ENCODE measurements around the gene RGS5. TPM values are rescaled to one million over a fixed set of nuclear protein-coding genes. Genes with fewer than 3 reads are reported as not detected.

The RGS5 gene
- polyA plus RNA-seq, 1 of the 3 experiments (the other 2 are of a cell fraction): 260 TPM

- no peak overlapping the region for H3K4me2 ChIP-seq
- WGBS (ENCODE audit: low lambda C conversion rate): 61% methylated on average over 2 of the region's 2 CpGs
- POLR2A ChIA-PET: interaction anchor here (4.4 kb wide), 1 partner anchor 9 kb away, joined by 21 read pairs; the partner anchor contains the start of gene RGS5
- TF ChIP-seq USF1 (IDR thresholded peaks at IDR 0.05; ENCODE audit: borderline replicate concordance, low read depth) (no peak), FOSL2 (IDR thresholded peaks at IDR 0.05; ENCODE audit: borderline replicate concordance, low read depth) (no peak), EZH2phosphoT487 (IDR thresholded peaks at IDR 0.05; ENCODE audit: borderline replicate concordance, low read depth) (no peak), MEF2A (IDR thresholded peaks at IDR 0.05; ENCODE audit: borderline replicate concordance, low read depth) (no peak), CHD2 (IDR thresholded peaks at IDR 0.05; ENCODE audit: low read length, partially characterized antibody) (no peak), REST (IDR thresholded peaks at IDR 0.05; ENCODE audit: low read depth, low read length) (no peak), TEAD4 (IDR thresholded peaks at IDR 0.05; ENCODE audit: borderline replicate concordance, insufficient read depth) (no peak), FOXJ3 (CRISPR knock-in tag; IDR thresholded peaks at IDR 0.05) (no peak), GABPA (IDR thresholded peaks at IDR 0.05; ENCODE audit: low read depth) (no peak), MAX (IDR thresholded peaks at IDR 0.05; ENCODE audit: low read depth) (no peak), ZBTB33 (IDR thresholded peaks at IDR 0.05; ENCODE audit: borderline replicate concordance, low read depth) (no peak), MXI1 (IDR thresholded peaks at IDR 0.05; ENCODE audit: low read depth, low read length) (no peak)
- H4K20me1 ChIP-seq (ENCODE audit: insufficient read depth): no peaks in the 10 kb centered on the region
- no peaks in the 10 kb centered on the region for H3K36me3 ChIP-seq (replicated peaks in 1 of 2; ENCODE audit: control insufficient read depth in 1 of 2, insufficient read depth in 2 of 2, low read length in 1 of 2)
- H3F3A ChIP-seq (replicated peaks; ENCODE audit: insufficient read depth): peaks cover 5% of the 10 kb centered on the region
- no peaks in the 10 kb centered on the region for H3K27me3 ChIP-seq (ENCODE audit: insufficient read depth)
- no peak overlapping the region for H3K9ac ChIP-seq
- CTCF ChIA-PET: interaction anchor here (1.7 kb wide), 1 partner anchor 104 kb away, joined by 5 read pairs; no protein-coding TSS in a partner anchor
- no peak overlapping the region for H3K27ac ChIP-seq (ENCODE audit: low read depth in 2 of 2, low read length in 1 of 2)
- H3K79me2 ChIP-seq (ENCODE audit: insufficient read depth): no peaks in the 10 kb centered on the region
- DNase-seq: no peak
- H3K4me1 ChIP-seq (ENCODE audit: control insufficient read depth in 1 of 2, insufficient read depth in 2 of 2, low read depth in 1 of 2, low read length in 1 of 2): peaks cover 0 to 3% of the 10 kb centered on the region in 2 experiments; a peak in 2 of 4 replicates
- no peaks in the 10 kb centered on the region for H3K9me2 ChIP-seq
- H2AFZ ChIP-seq (ENCODE audit: low read depth): no peak overlapping the region
- H3K9me3 ChIP-seq: no peaks in the 10 kb centered on the region
- no peak overlapping the region for H3K4me3 ChIP-seq (ENCODE audit: low read depth in 2 of 2, low read length in 1 of 2)
Observed at GRCh38 chr1:163211667-163212066, 9.0 kb upstream of the RGS5 start.

Measured in SK-N-SH (cell line).